ENCODE measurements around the gene LONRF2. TPM values are rescaled to one million over a fixed set of nuclear protein-coding genes. Genes with fewer than 3 reads are reported as not detected.
A peak's percentile ranks its signal among the peaks of the same experiment; 100 is the strongest.
"Not testable (repeated sequence)": the region's sequence is repeated elsewhere in the genome, so short reads cannot be mapped to it uniquely, and the experiment has no call there.

LONRF2 gene
- polyA plus RNA-seq, 2 of the 4 experiments (the other 2 are of a cell fraction) = 4.8 to 17.9 TPM

GRCh38 chr2:100358554-100358953 lies 36.3 kb upstream of the LONRF2 start (continued):
- no peak for TF ChIP-seq NFE2L2 (conservative IDR thresholded peaks at IDR 0.05; ENCODE audit: low read length)

- 78% methylated on average over 7 of the region's 7 CpGs for WGBS (ENCODE audit: missing lambda C conversion rate)
- no peak for FAIRE-seq
- no peak for TF ChIP-seq CHD4 (IDR thresholded peaks at IDR 0.05; ENCODE audit: borderline replicate concordance)
Measured at GRCh38 chr2:100352521-100352920, 30.2 kb upstream of the LONRF2 start.

GRCh38 chr2:100350661-100351185 lies 28.4 kb upstream of the LONRF2 start:
- ATAC-seq (no peak), DNase-seq (ENCODE audit: low read depth in 1 of 2, low spot score in 1 of 2) (no peak), FAIRE-seq (no peak)
- ChIA-PET POLR2A (no interaction called here), CTCF (interaction anchor here (1.9 kb wide), 1 partner anchor 88 kb away, joined by 9 read pairs; no protein-coding TSS in a partner anchor)
- H3K4me2 ChIP-seq = no peak overlapping the region
- WGBS (ENCODE audit: missing lambda C conversion rate) = 69% methylated on average over 13 of the region's 13 CpGs
- TF ChIP-seq ZFP36 (IDR thresholded peaks at IDR 0.05; ENCODE audit: borderline replicate concordance, partially characterized antibody) (no peak), TP53 (CRISPR knock-in tag; IDR thresholded peaks at IDR 0.05) (no peak)
- H3K4me3 ChIP-seq = no peak overlapping the region
- no peaks in the 10 kb centered on the region for H3K4me1 ChIP-seq
- H3K9me3 ChIP-seq = no peaks in the 10 kb centered on the region
- no peak overlapping the region for H3K27ac ChIP-seq

More at GRCh38 chr2:100352521-100352920, 30.2 kb upstream of the LONRF2 start:
- H3K9me3 ChIP-seq = no peaks in the 10 kb centered on the region
- ATAC-seq = no peak
- H3K4me2 ChIP-seq = no peak overlapping the region
- no peak overlapping the region for H3K4me3 ChIP-seq
- no peak for DNase-seq (ENCODE audit: low read depth in 1 of 2, low spot score in 1 of 2)
- POLR2A ChIA-PET = no interaction called here
- no peak overlapping the region for H3K27ac ChIP-seq
- no peaks in the 10 kb centered on the region for H3K4me1 ChIP-seq
- CTCF ChIA-PET = no interaction called here

DNA sequence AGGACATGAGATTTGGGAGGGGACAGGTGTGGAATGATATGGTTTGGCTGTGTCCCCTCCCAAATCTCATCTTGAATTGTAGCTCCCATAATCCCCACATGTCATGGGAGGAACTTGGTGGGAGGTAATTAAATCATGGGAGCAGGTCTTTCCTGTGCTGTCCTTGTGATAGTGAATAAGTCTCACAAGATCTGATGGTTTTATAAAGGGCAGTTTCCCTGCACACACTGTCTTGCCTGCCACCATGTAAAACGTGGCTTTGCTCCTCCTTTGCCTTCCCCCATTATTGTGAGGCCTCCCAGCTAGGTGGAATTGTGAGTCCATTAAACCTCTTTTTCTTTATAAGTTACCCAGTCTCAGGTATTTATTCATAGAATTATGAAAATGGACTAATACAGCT lies 22.8 kb upstream of the LONRF2 start:
- H3K27ac ChIP-seq; POLR2A ChIA-PET; FAIRE-seq; H3K4me2 ChIP-seq; H3K9me3 ChIP-seq; DNase-seq (ENCODE audit: low read depth in 1 of 2, low spot score in 1 of 2); H3K4me3 ChIP-seq; ATAC-seq; H3K4me1 ChIP-seq: not testable (repeated sequence)
- CTCF ChIA-PET = interaction anchor here (0.8 to 2.0 kb wide), 3 partner anchors 18 to 83 kb away, joined by 3 to 9 read pairs (median 3); no protein-coding TSS in a partner anchor
- WGBS (ENCODE audit: missing lambda C conversion rate) = 0% methylated on average over 1 of the region's 1 CpG
- peak; percentile 12 for TF ChIP-seq ZFP36 (IDR thresholded peaks at IDR 0.05; ENCODE audit: borderline replicate concordance, partially characterized antibody)

DNA sequence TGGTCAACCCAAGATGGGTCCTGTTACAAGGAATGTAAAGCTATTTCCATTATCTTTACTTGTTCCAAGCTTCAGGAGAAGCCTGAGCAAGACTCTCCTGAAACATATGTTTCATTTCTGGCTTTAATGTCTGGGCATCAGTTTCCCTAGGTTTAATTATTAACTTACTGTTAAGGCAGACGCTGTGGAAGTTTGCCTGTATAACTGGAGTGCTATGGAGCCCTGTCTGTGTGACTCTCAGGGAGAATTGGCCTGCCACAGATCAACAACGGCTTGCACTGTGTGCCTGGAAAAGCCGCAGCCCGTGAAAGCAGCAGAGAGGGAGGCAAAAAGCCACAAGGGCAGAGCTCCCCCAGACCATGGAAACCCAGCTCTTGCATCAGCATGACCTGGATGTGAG lies 22.1 kb upstream of the LONRF2 start:
- H3K27ac ChIP-seq = no peak overlapping the region
- TF ChIP-seq, protein P1, sequence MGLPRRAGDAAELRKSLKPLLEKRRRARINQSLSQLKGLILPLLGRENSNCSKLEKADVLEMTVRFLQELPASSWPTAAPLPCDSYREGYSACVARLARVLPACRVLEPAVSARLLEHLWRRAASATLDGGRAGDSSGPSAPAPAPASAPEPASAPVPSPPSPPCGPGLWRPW (IDR thresholded peaks at IDR 0.05) = no peak
- no peak for TF ChIP-seq EHF (CRISPR knock-in tag; IDR thresholded peaks at IDR 0.05)
- FAIRE-seq (no peak), ATAC-seq (no peak), DNase-seq (ENCODE audit: low read depth in 1 of 2, low spot score in 1 of 2) (no peak)
- ChIA-PET POLR2A (no interaction called here), CTCF (interaction anchor here (0.9 to 2.0 kb wide), 2 partner anchors 19 to 82 kb away, joined by 3 to 9 read pairs; no protein-coding TSS in a partner anchor)
- H3K4me1 ChIP-seq = no peaks in the 10 kb centered on the region
- WGBS (ENCODE audit: missing lambda C conversion rate) = 70% methylated on average over 3 of the region's 4 CpGs
- no peak overlapping the region for H3K4me3 ChIP-seq
- 0 out of 3 replicates have a peak, but pooled peaks cover 5% of the 10 kb centered on the region for H3K9me3 ChIP-seq
- H3K4me2 ChIP-seq = no peak overlapping the region

DNA sequence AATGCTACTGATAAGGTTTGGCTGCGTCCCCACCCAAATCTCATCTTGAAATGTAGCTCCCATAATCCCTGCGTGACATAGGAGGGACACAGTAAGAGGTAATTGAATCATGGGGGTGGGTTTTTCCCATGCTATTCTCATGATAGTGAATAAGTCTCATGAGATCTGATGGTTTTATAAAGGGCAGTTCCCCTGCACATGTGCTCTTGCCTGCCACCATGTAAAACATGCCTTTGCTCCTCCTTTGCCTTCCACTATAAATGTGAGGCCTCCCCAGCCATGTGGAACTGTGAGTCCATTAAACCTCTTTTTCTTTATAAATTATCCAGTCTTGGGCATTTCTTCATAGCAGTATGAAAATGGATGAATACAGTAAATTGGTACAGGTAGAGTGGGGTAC lies 20.2 kb upstream of the LONRF2 start:
- ATAC-seq; H3K9me3 ChIP-seq; H3K27ac ChIP-seq; POLR2A ChIA-PET; H3K4me3 ChIP-seq; FAIRE-seq; DNase-seq (ENCODE audit: low read depth in 1 of 2, low spot score in 1 of 2); H3K4me2 ChIP-seq; H3K4me1 ChIP-seq: not testable (repeated sequence)
- WGBS (ENCODE audit: missing lambda C conversion rate) = 67% methylated on average over 2 of the region's 2 CpGs
- CTCF ChIA-PET = interaction anchor here (1.9 to 4.0 kb wide), 2 partner anchors 54 to 81 kb away, joined by 5 to 19 read pairs; no protein-coding TSS in a partner anchor

GRCh38 chr2:100339823-100340222 lies 17.5 kb upstream of the LONRF2 start:
- no peak for ATAC-seq
- ChIA-PET POLR2A (no interaction called here), CTCF (interaction anchor here (1.9 to 4.0 kb wide), 3 partner anchors 9 to 78 kb away, joined by 6 to 19 read pairs (median 10); no protein-coding TSS in a partner anchor)
- Histone ChIP-seq H3K4me1 (no peaks in the 10 kb centered on the region), H3K27ac (no peak overlapping the region), H3K9me3 (0 out of 3 replicates have a peak, but pooled peaks cover 3% of the 10 kb centered on the region), H3K4me3 (no peak overlapping the region), H3K4me2 (no peak overlapping the region)
- no peak for FAIRE-seq
- TF ChIP-seq ATOH8 (CRISPR knock-in tag; IDR thresholded peaks at IDR 0.05; ENCODE audit: low read depth) (no peak), PHF8 (IDR thresholded peaks at IDR 0.05; ENCODE audit: borderline replicate concordance, low read depth) (no peak), NFE2L2 (conservative IDR thresholded peaks at IDR 0.05; ENCODE audit: low read length) (no peak), CBX8 (IDR thresholded peaks at IDR 0.05) (no peak), KDM5A (IDR thresholded peaks at IDR 0.05) (no peak), FOXS1 (CRISPR knock-in tag; IDR thresholded peaks at IDR 0.05) (no peak), ZC3H11A (IDR thresholded peaks at IDR 0.05) (no peak), HDAC2 (IDR thresholded peaks at IDR 0.05) (no peak), ZFP36 (IDR thresholded peaks at IDR 0.05; ENCODE audit: borderline replicate concordance, partially characterized antibody) (no peak), JUN (IDR thresholded peaks at IDR 0.05) (no peak), FOSL2 (IDR thresholded peaks at IDR 0.05) (no peak), FOSL2 (CRISPR knock-in tag; IDR thresholded peaks at IDR 0.05) (no peak), SREBF2 (IDR thresholded peaks at IDR 0.05) (no peak)
- WGBS (ENCODE audit: missing lambda C conversion rate) = 76% methylated on average over 4 of the region's 5 CpGs
- DNase-seq (ENCODE audit: low read depth in 1 of 2, low spot score in 1 of 2) = no peak
